GM12891 (cell line): ENCODE measurements around the gene CDHR5.

ENCODE experiments used
- POLR2A ChIP-seq: IDR thresholded peaks from 2 replicates; pipeline ENCODE4 v1.6.1; 2011; ENCODE audit warnings: low read depth, low read length, control low read depth
- POLR2AphosphoS5 ChIP-seq: IDR thresholded peaks from 2 replicates; pipeline ENCODE4 v1.6.1; 2011; ENCODE audit warnings: low read depth, low read length, control low read depth
- POU2F2 ChIP-seq: IDR thresholded peaks from 2 replicates; pipeline ENCODE4 v1.6.1; 2011; ENCODE audit warnings: low read depth, mild to moderate bottlenecking, control low read depth, low read length, moderate library complexity
- SPI1 ChIP-seq: IDR thresholded peaks from 2 replicates; pipeline ENCODE4 v1.6.1; 2011; ENCODE audit warnings: low read depth, low read length, control low read depth

DNA sequence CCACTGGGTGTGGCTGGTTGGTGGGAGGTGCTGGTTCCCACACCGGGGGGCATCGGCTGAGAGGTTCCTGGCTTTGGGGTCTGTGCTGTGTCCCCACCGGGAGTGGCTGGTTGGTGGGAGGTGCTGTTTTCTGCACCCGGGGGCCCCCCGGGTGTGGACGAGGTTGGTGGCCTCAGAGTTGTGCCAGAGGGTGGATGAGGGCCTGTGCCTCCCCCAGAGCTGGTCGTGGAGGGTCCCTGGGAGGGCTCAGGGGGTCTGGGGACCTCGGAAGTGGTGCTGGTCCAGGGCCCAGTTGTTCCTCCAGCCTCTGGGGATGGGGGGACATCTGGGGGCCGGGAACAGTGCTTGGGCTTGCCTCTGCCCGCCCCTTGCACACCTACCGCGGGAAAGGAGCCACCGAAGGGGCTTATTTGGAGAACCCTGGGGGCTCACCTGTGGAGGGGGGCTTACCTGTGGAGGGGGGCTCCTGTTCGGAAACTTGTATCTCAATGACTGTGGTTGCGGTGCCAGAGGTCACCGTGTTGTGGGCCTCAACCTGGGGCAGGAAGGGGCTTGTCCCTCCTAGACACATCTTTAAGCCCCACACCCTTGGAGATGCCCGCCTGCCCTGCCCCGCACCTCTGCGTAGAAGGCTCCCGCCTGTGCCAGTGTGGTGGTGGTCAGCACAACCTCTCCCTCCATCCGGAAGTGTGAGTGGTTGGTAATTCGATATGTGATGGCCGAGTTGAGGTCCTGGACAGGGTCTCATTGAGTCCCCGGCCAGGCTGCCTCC, 5.7 kb downstream of the CDHR5 start:
- TF ChIP-seq POLR2AphosphoS5: no peak
- no peak for TF ChIP-seq SPI1
- TF ChIP-seq POLR2A: no peak
- no peak for TF ChIP-seq POU2F2
